T1000 (cell line): ENCODE measurements around the gene CCDC141.

Experiments
- DNase-seq: peaks from one replicate; lab custom pipeline; 2025; ENCODE audit warnings: mixed read lengths; lab: John Stamatoyannopoulos, UW

CCDC141 gene

GRCh38 chr2:178910005-178910404 lies 139.9 kb downstream of the CCDC141 start:
- no peak for DNase-seq

- no peak for DNase-seq
Observed at GRCh38 chr2:178909507-178909906, 140.4 kb downstream of the CCDC141 start.

- DNase-seq, result no peak
Observed at GRCh38 chr2:178908810-178909209, 141.1 kb downstream of the CCDC141 start.

GRCh38 chr2:178905261-178905660 lies 144.7 kb downstream of the CCDC141 start:
- no peak for DNase-seq

GRCh38 chr2:178899656-178900055 lies 150.3 kb downstream of the CCDC141 start:
- DNase-seq, result no peak

GRCh38 chr2:178895872-178896271 lies 154.1 kb downstream of the CCDC141 start:
- no peak for DNase-seq

- DNase-seq, result no peak
Observed at GRCh38 chr2:178895171-178895570, 154.8 kb downstream of the CCDC141 start.

GRCh38 chr2:178892751-178893625 lies 156.9 kb downstream of the CCDC141 start:
- DNase-seq, result no peak

- no peak for DNase-seq
Observed at GRCh38 chr2:178891959-178892485, 157.9 kb downstream of the CCDC141 start.

GRCh38 chr2:178891265-178891958 lies 158.5 kb downstream of the CCDC141 start:
- DNase-seq, result no peak

- DNase-seq, result no peak
Observed at GRCh38 chr2:178886006-178886405, 163.9 kb downstream of the CCDC141 start.

GRCh38 chr2:178884440-178884839 lies 165.5 kb downstream of the CCDC141 start:
- no peak for DNase-seq

GRCh38 chr2:178882666-178883440 lies 167.1 kb downstream of the CCDC141 start:
- DNase-seq, result no peak

GRCh38 chr2:178881075-178881474 lies 168.9 kb downstream of the CCDC141 start:
- no peak for DNase-seq

GRCh38 chr2:178880257-178880656 lies 169.7 kb downstream of the CCDC141 start:
- no peak for DNase-seq

GRCh38 chr2:178877874-178878273 lies 172.1 kb downstream of the CCDC141 start:
- no peak for DNase-seq

GRCh38 chr2:178874529-178875240 lies 175.3 kb downstream of the CCDC141 start:
- no peak for DNase-seq

- no peak for DNase-seq
Observed at GRCh38 chr2:178873912-178874311, 176.0 kb downstream of the CCDC141 start.

- no peak for DNase-seq
Observed at GRCh38 chr2:178871536-178871935, 178.4 kb downstream of the CCDC141 start.

- DNase-seq, result no peak
Observed at GRCh38 chr2:178870703-178871102, 179.2 kb downstream of the CCDC141 start.

- no peak for DNase-seq
Observed at GRCh38 chr2:178865999-178866398, 183.9 kb downstream of the CCDC141 start.
